ENCODE data around the gene SLC25A47. TPM values are rescaled to one million over a fixed set of nuclear protein-coding genes. Genes with fewer than 3 reads are reported as not detected.

The SLC25A47 gene
- polyA plus RNA-seq, 3 donors: not detected

- no peak overlapping the region for H2AFZ ChIP-seq (ENCODE audit: insufficient read depth, low read depth, low read length, poor library complexity, severe bottlenecking)
- Mint-ChIP-seq H3K4me1 (no peaks in the 10 kb centered on the region), H3K27me3 (ENCODE audit: low read depth in 3 of 3) (peaks cover 0 to 4% (median 2%) of the 10 kb centered on the region in 3 donors), H3K9me3 (peaks cover 0 to 2% (median 0%) of the 10 kb centered on the region in 7 donors), H3K27ac (peak overlapping the region in 2 of 7 donors; percentile 12 to 35), H3K4me3 (no peak overlapping the region), H3K36me3 (peaks cover 56 to 74% of the 10 kb centered on the region in 2 donors)
- H4K20me1 ChIP-seq (ENCODE audit: insufficient read depth, low read length): peaks cover 29% of the 10 kb centered on the region
- no peak overlapping the region for H3K27ac ChIP-seq (ENCODE audit: low read depth in 1 of 2, low read length in 2 of 2)
- DNase-seq: no peak
- 97% methylated on average over 4 of the region's 8 CpGs for WGBS (ENCODE audit: insufficient coverage)
- intact Hi-C loops (cut with micrococcal nuclease): no loop called here
- TF ChIP-seq, protein P1, sequence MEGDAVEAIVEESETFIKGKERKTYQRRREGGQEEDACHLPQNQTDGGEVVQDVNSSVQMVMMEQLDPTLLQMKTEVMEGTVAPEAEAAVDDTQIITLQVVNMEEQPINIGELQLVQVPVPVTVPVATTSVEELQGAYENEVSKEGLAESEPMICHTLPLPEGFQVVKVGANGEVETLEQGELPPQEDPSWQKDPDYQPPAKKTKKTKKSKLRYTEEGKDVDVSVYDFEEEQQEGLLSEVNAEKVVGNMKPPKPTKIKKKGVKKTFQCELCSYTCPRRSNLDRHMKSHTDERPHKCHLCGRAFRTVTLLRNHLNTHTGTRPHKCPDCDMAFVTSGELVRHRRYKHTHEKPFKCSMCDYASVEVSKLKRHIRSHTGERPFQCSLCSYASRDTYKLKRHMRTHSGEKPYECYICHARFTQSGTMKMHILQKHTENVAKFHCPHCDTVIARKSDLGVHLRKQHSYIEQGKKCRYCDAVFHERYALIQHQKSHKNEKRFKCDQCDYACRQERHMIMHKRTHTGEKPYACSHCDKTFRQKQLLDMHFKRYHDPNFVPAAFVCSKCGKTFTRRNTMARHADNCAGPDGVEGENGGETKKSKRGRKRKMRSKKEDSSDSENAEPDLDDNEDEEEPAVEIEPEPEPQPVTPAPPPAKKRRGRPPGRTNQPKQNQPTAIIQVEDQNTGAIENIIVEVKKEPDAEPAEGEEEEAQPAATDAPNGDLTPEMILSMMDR (IDR thresholded peaks at IDR 0.05): no peak
- H3K9me3 ChIP-seq (replicated peaks in 1 of 2; ENCODE audit: control insufficient read depth in 1 of 2, insufficient read depth in 1 of 2, low read length in 2 of 2): no peaks in the 10 kb centered on the region
- no peaks in the 10 kb centered on the region for H3K4me1 ChIP-seq (ENCODE audit: control insufficient read depth in 1 of 2, insufficient read depth in 2 of 2, low read length in 2 of 2)
- H3K4me2 ChIP-seq (replicated peaks; ENCODE audit: extremely low read depth, low read length, poor library complexity, severe bottlenecking): no peak overlapping the region
- peaks cover 54 to 64% of the 10 kb centered on the region in 2 donors for H3K36me3 ChIP-seq (replicated peaks in 1 of 2; ENCODE audit: control insufficient read depth in 1 of 2, insufficient read depth in 2 of 2, low read length in 2 of 2)
- no peak overlapping the region for H3K9ac ChIP-seq (ENCODE audit: insufficient read depth, low read length, poor library complexity, severe bottlenecking)
- H3K4me3 ChIP-seq (replicated peaks in 1 of 3; ENCODE audit: low read depth in 2 of 3, low read length in 3 of 3): no peak overlapping the region
- H3K79me2 ChIP-seq (ENCODE audit: insufficient read depth, low read length): no peaks in the 10 kb centered on the region
- no peaks in the 10 kb centered on the region for H3K27me3 ChIP-seq (ENCODE audit: control insufficient read depth in 2 of 2, insufficient read depth in 2 of 2, low read length in 2 of 2)
Measured at GRCh38 chr14:100333311-100333710, 10.2 kb downstream of the SLC25A47 start.

GRCh38 chr14:100333827-100334226 lies 10.7 kb downstream of the SLC25A47 start:
- peaks cover 58 to 69% of the 10 kb centered on the region in 2 donors for H3K36me3 ChIP-seq (replicated peaks in 1 of 2; ENCODE audit: control insufficient read depth in 1 of 2, insufficient read depth in 2 of 2, low read length in 2 of 2)
- intact Hi-C loops (cut with micrococcal nuclease): no loop called here
- H4K20me1 ChIP-seq (ENCODE audit: insufficient read depth, low read length): peaks cover 29% of the 10 kb centered on the region
- no peak overlapping the region for H3K9ac ChIP-seq (ENCODE audit: insufficient read depth, low read length, poor library complexity, severe bottlenecking)
- H3K79me2 ChIP-seq (ENCODE audit: insufficient read depth, low read length): no peaks in the 10 kb centered on the region
- no peaks in the 10 kb centered on the region for H3K4me1 ChIP-seq (ENCODE audit: control insufficient read depth in 1 of 2, insufficient read depth in 2 of 2, low read length in 2 of 2)
- peak in 1 of 3 donors; percentile 2 for DNase-seq
- 93% methylated on average over 6 of the region's 7 CpGs for WGBS (ENCODE audit: insufficient coverage)
- H3K4me3 Mint-ChIP-seq: no peak overlapping the region
- H3K9me3 ChIP-seq (replicated peaks in 1 of 2; ENCODE audit: control insufficient read depth in 1 of 2, insufficient read depth in 1 of 2, low read length in 2 of 2): no peaks in the 10 kb centered on the region
- no peak overlapping the region for H3K4me2 ChIP-seq (replicated peaks; ENCODE audit: extremely low read depth, low read length, poor library complexity, severe bottlenecking)
- H3K36me3 Mint-ChIP-seq: peaks cover 61 to 79% of the 10 kb centered on the region in 2 donors
- H3K27me3 Mint-ChIP-seq (ENCODE audit: low read depth in 3 of 3): peaks cover 0 to 4% (median 2%) of the 10 kb centered on the region in 3 donors
- no peak overlapping the region for H3K4me3 ChIP-seq (replicated peaks in 1 of 3; ENCODE audit: low read depth in 2 of 3, low read length in 3 of 3)
- H3K9me3 Mint-ChIP-seq: peaks cover 0 to 2% (median 0%) of the 10 kb centered on the region in 7 donors
- H3K27me3 ChIP-seq (ENCODE audit: control insufficient read depth in 2 of 2, insufficient read depth in 2 of 2, low read length in 2 of 2): no peaks in the 10 kb centered on the region
- H3K27ac Mint-ChIP-seq: no peak overlapping the region
- H3K27ac ChIP-seq (ENCODE audit: low read depth in 1 of 2, low read length in 2 of 2): no peak overlapping the region
- TF ChIP-seq, protein P1 (IDR thresholded peaks at IDR 0.05): no peak
- H2AFZ ChIP-seq (ENCODE audit: insufficient read depth, low read depth, low read length, poor library complexity, severe bottlenecking): no peak overlapping the region
- no peaks in the 10 kb centered on the region for H3K4me1 Mint-ChIP-seq
